ENCODE results near the gene SREK1IP1.
A peak's percentile ranks its signal among the peaks of the same experiment; 100 is the strongest.
"Not testable (repeated sequence)": the region's sequence is repeated elsewhere in the genome, so short reads cannot be mapped to it uniquely, and the experiment has no call there.

Gene SREK1IP1

GRCh38 chr5:64763948-64764503 lies 4.5 kb downstream of the SREK1IP1 start:
- DNase-seq: no peak

DNA sequence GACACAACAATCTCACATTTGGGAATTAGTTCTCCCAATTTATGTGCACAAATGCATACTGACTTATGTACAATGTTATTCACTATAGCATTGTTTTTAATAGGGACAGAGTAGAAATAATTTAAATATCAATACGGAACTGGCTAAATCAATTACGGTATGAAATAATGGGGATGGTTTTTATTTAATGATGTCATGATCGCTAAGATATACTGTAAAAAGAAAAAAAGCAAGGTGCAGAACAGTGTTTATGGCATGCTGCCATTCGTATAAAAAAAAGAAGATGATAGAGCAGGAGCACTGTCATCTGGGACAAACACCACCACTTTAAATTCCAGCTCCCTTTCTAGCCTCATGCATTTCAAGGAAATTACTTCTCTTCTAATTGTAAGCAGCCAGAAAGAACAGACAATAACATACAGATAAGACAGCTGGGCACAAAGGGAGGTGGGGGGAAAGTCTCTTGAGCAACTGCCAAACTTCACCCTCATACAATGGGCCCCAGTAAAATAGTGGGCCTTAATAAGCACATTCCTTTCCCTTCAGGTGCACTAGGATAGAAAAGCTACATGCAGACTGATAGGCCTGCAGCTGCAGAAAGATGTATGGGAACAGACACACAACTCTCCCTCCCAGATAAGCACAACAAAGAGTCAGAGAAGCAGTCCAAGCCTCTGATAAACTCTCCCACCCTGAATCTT lies 8.4 kb downstream of the SREK1IP1 start:
- no peak for DNase-seq

GRCh38 chr5:64758901-64759300 lies 9.6 kb downstream of the SREK1IP1 start:
- no peak for DNase-seq

DNA sequence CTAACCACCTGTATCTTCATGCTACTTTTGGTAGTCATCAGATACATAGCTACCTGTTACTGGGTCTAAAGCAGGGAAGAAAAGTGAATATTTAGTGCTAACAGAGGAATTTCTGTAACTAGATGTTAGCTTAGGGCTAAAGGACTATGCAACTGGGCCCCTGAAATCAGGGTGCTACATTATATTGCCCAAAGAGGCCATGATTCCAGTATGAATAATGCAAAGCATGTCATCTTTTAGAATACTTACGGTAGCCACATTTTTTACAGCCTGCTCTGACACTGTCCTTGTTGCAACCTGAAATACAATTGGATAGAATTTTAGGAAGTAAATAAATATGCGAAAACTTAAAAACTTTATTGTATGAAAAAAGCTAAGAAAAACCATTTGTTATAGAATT lies 14.4 kb downstream of the SREK1IP1 start:
- DNase-seq: no peak

DNA sequence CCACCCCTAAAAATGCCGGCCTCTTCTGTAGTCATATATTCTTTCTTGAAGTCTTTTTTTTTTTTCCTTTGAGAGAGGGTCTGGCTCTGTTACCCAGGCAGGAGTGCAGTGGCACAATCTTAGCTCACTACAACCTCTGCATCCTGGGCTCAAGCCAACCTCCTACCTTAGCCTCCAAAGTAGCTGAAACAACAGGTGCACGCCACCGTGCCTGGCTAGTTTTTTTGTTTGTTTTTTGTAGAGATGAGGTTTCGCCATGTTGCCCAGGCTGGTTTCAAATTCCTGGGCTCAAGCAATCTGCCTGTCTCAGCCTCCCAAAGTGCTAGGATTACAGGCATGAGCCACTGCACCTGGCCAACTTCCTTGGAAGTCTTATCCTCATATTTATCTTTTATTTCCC lies 19.1 kb downstream of the SREK1IP1 start:
- no peak for DNase-seq

- no peak for DNase-seq
Measured at GRCh38 chr5:64746446-64746845, 22.0 kb downstream of the SREK1IP1 start.

- no peak for DNase-seq
Measured at GRCh38 chr5:64744914-64745313, 23.6 kb downstream of the SREK1IP1 start.

DNA sequence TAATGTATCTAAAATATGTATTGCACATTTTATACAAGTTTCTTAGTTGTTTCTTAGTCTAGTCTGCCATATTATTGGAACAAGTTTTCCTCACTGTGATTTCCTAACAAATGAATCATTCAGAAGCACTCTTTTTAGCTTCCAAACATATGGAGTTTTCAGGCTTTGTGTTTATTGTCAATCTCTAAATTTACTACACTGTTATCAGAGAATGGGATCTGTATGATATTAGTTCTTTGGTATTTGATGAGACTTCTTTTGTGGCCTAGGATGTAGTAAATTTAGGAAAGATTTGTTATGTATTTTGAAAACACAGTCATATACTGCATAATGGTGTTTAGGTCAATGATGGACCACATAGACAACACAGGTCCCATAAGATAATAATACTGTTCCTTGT lies 25.7 kb downstream of the SREK1IP1 start:
- no peak for DNase-seq

- DNase-seq: no peak
Measured at GRCh38 chr5:64742411-64742810, 26.1 kb downstream of the SREK1IP1 start.

- DNase-seq: no peak
Measured at GRCh38 chr5:64727150-64727549, 41.3 kb downstream of the SREK1IP1 start.

- DNase-seq: no peak
Measured at GRCh38 chr5:64722588-64722987, 45.9 kb downstream of the SREK1IP1 start.

GRCh38 chr5:64714495-64714894 lies 54.0 kb downstream of the SREK1IP1 start:
- DNase-seq: not testable (repeated sequence)

DNA sequence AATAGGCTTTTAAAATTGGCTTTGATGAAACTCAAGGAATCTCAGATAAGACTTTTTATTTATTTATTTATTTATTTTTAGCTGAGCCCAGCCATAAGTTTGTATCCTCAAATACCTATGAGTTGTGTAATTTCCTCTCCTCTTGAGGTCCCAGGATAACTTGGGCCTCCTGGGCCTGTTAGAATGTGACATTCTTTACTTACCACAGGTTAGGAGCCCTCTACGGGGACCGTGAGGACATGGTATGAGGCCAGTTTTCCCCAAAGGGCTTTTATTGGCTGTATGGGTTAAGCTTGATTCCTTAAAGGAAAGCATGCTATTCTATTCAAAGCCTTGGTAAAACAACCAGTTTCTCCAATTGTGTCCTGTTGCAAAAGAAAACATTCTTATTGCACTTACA lies 61.3 kb downstream of the SREK1IP1 start:
- DNase-seq: no peak

DNA sequence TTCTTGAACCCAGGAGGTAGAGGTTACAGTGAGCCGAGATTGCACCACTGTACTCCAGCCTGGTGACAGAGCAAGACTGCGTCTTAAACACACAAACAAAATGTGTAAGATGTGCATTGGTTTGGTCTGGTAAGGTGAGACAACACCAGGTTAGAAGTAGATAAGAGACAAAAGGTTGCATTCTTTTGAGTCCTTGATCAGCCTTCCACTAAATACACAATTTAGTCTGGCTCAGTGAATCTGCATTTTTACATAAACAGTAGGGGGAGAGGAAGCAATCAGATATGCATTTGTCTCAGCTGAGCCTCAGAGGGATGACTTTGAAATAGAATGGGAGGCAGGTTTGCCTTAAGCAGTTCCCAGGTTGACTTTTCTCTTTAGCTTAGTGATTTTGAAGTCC lies 62.4 kb downstream of the SREK1IP1 start:
- DNase-seq: not testable (repeated sequence)

DNA sequence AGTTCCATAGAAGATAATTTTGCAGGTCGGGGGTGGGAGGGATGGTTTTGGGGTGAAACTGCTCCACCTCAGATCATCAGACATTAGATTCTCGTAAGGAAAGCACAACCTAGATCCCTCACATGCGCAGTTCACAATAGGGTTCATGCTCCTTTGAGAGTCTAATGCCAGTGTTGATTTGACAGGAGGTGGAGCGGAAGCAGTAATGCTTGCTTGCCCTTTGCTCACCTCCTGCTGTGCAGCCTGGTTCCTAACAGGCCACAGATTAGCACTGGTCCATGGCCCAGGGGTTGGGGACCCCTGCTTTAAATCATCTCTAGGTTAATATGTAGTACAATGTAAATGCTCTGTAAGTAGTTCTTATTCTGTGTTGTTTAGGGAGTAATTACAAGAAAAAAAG lies 67.7 kb downstream of the SREK1IP1 start:
- no peak for DNase-seq

DNA sequence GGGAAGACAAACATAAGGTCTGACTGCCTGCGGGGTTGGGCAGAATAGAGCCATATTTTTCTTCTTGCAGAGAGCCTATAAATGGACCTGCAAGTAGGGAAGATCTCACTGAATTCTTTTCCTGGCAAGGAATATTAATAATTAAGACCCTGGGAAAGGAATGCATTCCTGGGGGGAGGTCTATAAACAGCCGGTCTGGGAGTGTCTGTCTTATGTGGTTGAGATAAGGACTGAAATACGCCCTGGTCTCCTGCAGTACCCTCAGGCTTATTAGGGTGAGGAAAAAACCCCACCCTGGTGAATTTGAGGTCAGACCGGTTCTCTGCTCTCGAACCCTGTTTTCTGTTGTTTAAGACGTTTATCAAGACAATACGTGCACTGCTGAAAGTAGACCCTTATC lies 72.1 kb downstream of the SREK1IP1 start:
- not testable (repeated sequence) for DNase-seq

GRCh38 chr5:64693636-64694035 lies 74.9 kb downstream of the SREK1IP1 start:
- DNase-seq: no peak

DNA sequence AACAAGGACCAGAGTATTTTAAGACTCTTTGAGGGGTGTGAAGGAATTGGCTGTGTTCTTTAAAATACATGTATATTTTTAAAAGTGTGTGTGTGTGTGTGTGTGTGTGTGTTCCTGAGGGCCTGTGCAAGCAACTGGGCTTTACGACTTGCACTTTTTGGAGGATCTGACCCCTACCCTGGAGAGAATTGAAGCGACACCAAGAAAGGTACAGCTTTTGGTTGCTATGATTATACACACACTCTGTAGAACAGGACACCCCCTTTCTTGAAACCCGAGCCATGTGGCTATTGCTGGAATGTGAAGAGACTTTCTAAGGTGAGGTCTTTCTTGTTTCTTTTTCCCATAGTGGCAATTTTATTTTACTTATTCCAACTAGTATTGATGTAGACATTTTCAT lies 77.2 kb downstream of the SREK1IP1 start:
- no peak for DNase-seq

GRCh38 chr5:64690417-64691151 lies 77.9 kb downstream of the SREK1IP1 start, which contains the start of gene SHISAL2B:
Gene SHISAL2B, plus strand, starts transcription at chr5:64690503. Its CDS starts 121 bp downstream, at chr5:64690624.
- DNase-seq: peak; percentile 80 to 81

GRCh38 chr5:64690104-64690416 lies 78.4 kb downstream of the SREK1IP1 start:
- no peak for DNase-seq

DNA sequence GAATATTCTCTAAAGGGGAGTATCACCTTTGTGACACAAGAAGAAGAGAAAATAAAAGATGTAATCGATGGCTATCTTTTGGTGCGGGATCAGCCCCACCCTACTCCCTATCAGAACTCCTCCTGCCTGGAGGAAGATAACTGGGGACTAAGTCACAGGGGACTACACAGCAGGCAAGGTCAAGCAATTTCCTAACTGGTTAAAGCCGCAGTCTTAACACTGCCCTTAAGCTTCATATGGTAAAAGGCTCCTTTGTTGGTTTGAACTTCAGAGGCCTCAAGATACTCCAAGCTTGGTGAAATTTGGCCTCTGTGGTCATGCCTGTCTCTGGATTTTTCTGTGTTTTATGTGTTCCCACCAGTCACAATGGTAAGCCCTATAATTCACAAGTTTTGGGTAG lies 79.5 kb downstream of the SREK1IP1 start:
- no peak for DNase-seq

DNA sequence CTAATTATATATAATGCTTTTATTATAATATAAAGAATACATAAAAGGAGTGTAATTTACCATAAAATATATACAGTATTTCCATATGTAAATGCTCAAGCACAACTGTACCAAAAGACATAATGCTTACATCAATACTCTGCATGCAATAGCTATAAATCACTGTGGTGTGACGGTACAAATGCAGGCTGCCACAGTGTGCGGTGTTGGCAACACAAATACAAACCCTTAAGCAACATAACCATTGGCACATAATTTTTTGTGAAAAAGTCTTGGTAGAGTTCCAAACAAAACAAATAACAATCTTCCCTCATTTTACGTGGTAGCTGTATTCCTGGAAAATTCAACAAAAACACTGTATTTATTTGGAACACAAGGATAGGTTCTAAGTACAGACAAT lies 80.1 kb downstream of the SREK1IP1 start:
- no peak for DNase-seq

- DNase-seq: no peak
Measured at GRCh38 chr5:64685866-64686265, 82.6 kb downstream of the SREK1IP1 start.

DNA sequence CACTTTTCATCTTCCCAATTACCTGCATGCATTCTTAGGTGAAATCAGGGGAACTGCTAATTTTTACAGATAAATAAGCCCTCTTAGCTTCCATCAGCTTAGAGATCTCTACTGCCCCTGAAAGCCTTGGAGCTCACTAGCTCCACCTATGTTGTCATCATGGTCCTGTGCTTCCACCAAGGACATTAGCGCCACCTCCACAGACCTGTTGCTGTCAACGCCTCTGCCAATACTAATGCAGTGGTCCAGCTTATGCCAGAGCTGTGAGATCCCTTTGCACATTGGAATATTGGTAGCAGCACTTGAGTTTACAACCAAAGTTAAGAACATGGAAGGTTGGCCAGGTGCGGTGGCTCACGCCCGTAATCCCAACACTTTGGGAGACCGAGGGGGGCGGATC lies 85.9 kb downstream of the SREK1IP1 start:
- no peak for DNase-seq
